Measurements from ENCODE around the gene FGGY.
"Not testable (repeated sequence)": the region's sequence is repeated elsewhere in the genome, so short reads cannot be mapped to it uniquely, and the experiment has no call there.

The FGGY gene

DNA sequence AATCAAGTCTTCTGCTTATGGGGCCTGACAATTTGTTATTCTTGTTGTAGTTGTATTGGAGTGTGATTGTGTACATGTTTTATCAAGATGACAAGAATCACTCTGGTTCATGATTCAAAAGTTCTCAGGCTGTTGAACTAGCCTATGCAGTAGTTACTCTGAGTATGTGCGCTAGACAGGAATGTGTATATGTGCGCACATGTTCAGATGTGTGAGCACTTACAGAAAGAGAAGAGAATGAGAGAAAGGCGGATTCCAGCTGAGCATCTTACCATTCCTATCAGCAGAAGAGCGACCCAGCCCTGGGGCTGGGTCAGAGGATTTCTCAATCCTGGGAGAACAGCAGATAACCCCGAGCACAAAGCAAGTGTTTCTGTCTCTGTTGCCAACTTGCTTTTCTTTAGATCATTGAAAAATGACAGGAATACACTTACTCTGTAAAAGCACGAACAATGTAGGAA lies 407.1 kb downstream of the FGGY start:
- Mint-ChIP-seq H3K27me3 (no peaks in the 10 kb centered on the region), H3K36me3 (no peaks in the 10 kb centered on the region), H3K9me3 (no peaks in the 10 kb centered on the region), H3K27ac (no peak overlapping the region), H3K4me1 (peaks cover 4% of the 10 kb centered on the region), H3K4me3 (no peak overlapping the region)

- Mint-ChIP-seq H3K9me3 (no peaks in the 10 kb centered on the region), H3K36me3 (no peaks in the 10 kb centered on the region), H3K27ac (no peak overlapping the region), H3K4me1 (no peaks in the 10 kb centered on the region), H3K27me3 (no peaks in the 10 kb centered on the region), H3K4me3 (no peak overlapping the region)
These were observed 407.8 kb downstream of the FGGY start for GRCh38 chr1:59704716-59705115.

GRCh38 chr1:59705466-59706302 lies 408.8 kb downstream of the FGGY start:
- no peaks in the 10 kb centered on the region for H3K36me3 Mint-ChIP-seq
- H3K9me3 Mint-ChIP-seq: no peaks in the 10 kb centered on the region
- H3K4me1 Mint-ChIP-seq: no peaks in the 10 kb centered on the region
- no peak overlapping the region for H3K4me3 Mint-ChIP-seq
- no peak overlapping the region for H3K27ac Mint-ChIP-seq
- no peaks in the 10 kb centered on the region for H3K27me3 Mint-ChIP-seq

- Mint-ChIP-seq H3K27me3 (no peaks in the 10 kb centered on the region), H3K9me3 (no peaks in the 10 kb centered on the region), H3K4me1 (no peaks in the 10 kb centered on the region), H3K4me3 (no peak overlapping the region), H3K36me3 (no peaks in the 10 kb centered on the region), H3K27ac (no peak overlapping the region)
These were observed 409.4 kb downstream of the FGGY start for GRCh38 chr1:59706303-59706599.

DNA sequence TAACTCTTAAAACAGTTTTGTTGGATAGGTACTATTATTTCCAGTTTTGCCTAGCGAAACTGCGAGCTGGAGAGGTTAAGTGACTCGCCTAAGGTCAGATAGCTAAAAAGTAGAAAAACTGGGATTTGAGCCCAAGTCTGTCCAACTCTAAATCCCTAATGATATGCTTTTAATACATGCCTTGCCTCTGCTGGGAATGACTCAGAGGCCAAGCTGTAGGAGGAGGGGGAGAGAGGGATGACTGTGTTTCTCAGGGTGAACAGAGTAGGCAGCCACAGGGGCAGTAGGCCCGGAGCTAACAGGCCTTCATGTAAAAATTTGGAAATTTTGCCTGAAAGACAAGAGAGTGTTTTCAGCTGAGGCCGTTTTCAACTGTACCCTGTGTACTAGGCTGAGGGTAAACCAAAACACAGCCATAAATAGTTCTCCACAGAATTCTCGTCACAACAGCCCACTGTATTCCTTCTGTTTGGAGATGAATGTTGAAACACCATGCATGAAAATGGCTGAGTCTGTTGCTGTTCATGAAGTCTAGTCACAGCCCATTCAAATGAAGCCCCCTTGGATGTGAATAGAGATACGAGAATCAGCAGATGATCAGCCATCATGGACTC lies 410.4 kb downstream of the FGGY start:
- no peaks in the 10 kb centered on the region for H3K36me3 Mint-ChIP-seq
- no peak overlapping the region for H3K4me3 Mint-ChIP-seq
- H3K9me3 Mint-ChIP-seq: no peaks in the 10 kb centered on the region
- no peaks in the 10 kb centered on the region for H3K4me1 Mint-ChIP-seq
- no peaks in the 10 kb centered on the region for H3K27me3 Mint-ChIP-seq
- H3K27ac Mint-ChIP-seq: no peak overlapping the region

DNA sequence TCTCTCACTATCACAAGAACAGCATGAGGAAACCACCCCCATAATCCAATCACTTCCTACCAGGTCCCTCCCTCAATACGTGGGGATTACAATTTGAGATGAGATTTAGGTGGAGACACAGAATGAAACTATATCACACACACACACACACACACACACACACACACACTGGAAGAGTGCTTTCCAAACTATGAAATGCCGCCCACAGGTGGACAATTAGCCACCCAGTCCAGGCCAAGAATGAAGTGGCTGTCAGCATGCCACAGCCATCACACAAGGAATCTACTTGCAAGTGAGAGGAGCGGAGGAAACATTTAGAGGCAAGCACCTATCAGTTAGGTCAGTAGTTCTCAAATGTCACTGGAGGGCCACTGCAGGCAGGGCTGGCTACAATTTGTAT lies 412.4 kb downstream of the FGGY start:
- Mint-ChIP-seq H3K27ac (no peak overlapping the region), H3K36me3 (no peaks in the 10 kb centered on the region), H3K9me3 (no peaks in the 10 kb centered on the region), H3K4me3 (no peak overlapping the region), H3K27me3 (no peaks in the 10 kb centered on the region), H3K4me1 (no peaks in the 10 kb centered on the region)

- not testable (repeated sequence) for H3K4me3 Mint-ChIP-seq, H3K4me1 Mint-ChIP-seq, H3K27me3 Mint-ChIP-seq, H3K36me3 Mint-ChIP-seq, H3K9me3 Mint-ChIP-seq, H3K27ac Mint-ChIP-seq
These were observed 414.0 kb downstream of the FGGY start for GRCh38 chr1:59710920-59711319.

- Mint-ChIP-seq H3K9me3 (no peaks in the 10 kb centered on the region), H3K27ac (no peak overlapping the region), H3K36me3 (no peaks in the 10 kb centered on the region), H3K4me3 (no peak overlapping the region), H3K27me3 (no peaks in the 10 kb centered on the region), H3K4me1 (no peaks in the 10 kb centered on the region)
These were observed 417.3 kb downstream of the FGGY start for GRCh38 chr1:59714219-59714618.

GRCh38 chr1:59714966-59715365 lies 418.1 kb downstream of the FGGY start:
- Mint-ChIP-seq H3K27me3 (no peaks in the 10 kb centered on the region), H3K27ac (no peak overlapping the region), H3K4me3 (no peak overlapping the region), H3K36me3 (no peaks in the 10 kb centered on the region), H3K9me3 (no peaks in the 10 kb centered on the region), H3K4me1 (no peaks in the 10 kb centered on the region)

- Mint-ChIP-seq H3K36me3 (no peaks in the 10 kb centered on the region), H3K9me3 (no peaks in the 10 kb centered on the region), H3K4me3 (no peak overlapping the region), H3K27ac (no peak overlapping the region), H3K27me3 (no peaks in the 10 kb centered on the region), H3K4me1 (no peaks in the 10 kb centered on the region)
These were observed 419.9 kb downstream of the FGGY start for GRCh38 chr1:59716832-59717231.

GRCh38 chr1:59718064-59718988 lies 421.4 kb downstream of the FGGY start:
- no peaks in the 10 kb centered on the region for H3K27me3 Mint-ChIP-seq
- H3K9me3 Mint-ChIP-seq: no peaks in the 10 kb centered on the region
- no peak overlapping the region for H3K27ac Mint-ChIP-seq
- no peak overlapping the region for H3K4me3 Mint-ChIP-seq
- no peaks in the 10 kb centered on the region for H3K4me1 Mint-ChIP-seq
- H3K36me3 Mint-ChIP-seq: peaks cover 1% of the 10 kb centered on the region

- Mint-ChIP-seq H3K4me3 (no peak overlapping the region), H3K27ac (no peak overlapping the region), H3K36me3 (peaks cover 1% of the 10 kb centered on the region), H3K4me1 (no peaks in the 10 kb centered on the region), H3K27me3 (no peaks in the 10 kb centered on the region), H3K9me3 (no peaks in the 10 kb centered on the region)
These were observed 422.1 kb downstream of the FGGY start for GRCh38 chr1:59718989-59719360.

- Mint-ChIP-seq H3K27me3 (no peaks in the 10 kb centered on the region), H3K4me3 (no peak overlapping the region), H3K36me3 (peaks cover 4% of the 10 kb centered on the region), H3K4me1 (no peaks in the 10 kb centered on the region), H3K27ac (no peak overlapping the region), H3K9me3 (no peaks in the 10 kb centered on the region)
These were observed 423.6 kb downstream of the FGGY start for GRCh38 chr1:59720326-59721115.

GRCh38 chr1:59730302-59730701 lies 433.4 kb downstream of the FGGY start:
- Mint-ChIP-seq H3K27me3 (no peaks in the 10 kb centered on the region), H3K9me3 (no peaks in the 10 kb centered on the region), H3K27ac (no peak overlapping the region), H3K4me3 (no peak overlapping the region), H3K4me1 (peaks cover 17% of the 10 kb centered on the region), H3K36me3 (peaks cover under 1% of the 10 kb centered on the region)

DNA sequence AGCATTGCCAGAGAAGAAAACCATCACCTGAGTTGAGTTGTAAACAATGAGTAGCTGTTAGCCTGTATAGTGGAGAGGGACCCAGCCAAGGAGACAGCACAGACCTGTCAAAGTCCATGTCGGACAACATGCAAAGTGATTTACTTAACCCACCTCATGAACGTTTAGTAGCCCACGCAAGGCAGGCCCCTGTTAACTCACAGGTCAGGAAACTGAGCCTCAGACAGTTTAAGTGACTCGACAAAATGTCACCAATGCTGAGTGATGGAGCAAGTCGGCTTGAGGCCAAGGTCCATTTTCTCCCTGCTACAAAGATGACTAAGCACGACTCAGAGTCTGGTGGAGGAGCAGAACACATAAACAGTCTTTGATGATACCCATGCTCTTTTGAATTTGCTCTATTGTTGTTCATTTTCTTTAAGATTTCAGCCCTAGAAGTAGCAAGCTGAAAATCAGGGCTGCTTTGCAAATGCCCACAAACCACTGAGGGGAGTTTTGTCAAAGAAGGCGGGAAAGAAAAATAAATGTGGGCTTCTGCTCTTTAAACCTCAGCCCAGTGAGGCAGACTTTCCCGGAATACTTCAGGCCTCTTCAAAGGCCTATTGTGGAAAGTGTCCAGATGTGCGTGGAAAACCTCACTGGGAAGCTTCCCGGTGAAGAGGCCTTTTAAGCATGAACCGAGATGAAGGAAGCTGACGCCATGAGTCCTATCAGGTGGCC lies 434.0 kb downstream of the FGGY start:
- H3K9me3 Mint-ChIP-seq: no peaks in the 10 kb centered on the region
- no peak overlapping the region for H3K4me3 Mint-ChIP-seq
- peaks cover 2% of the 10 kb centered on the region for H3K36me3 Mint-ChIP-seq
- peaks cover 17% of the 10 kb centered on the region for H3K4me1 Mint-ChIP-seq
- no peaks in the 10 kb centered on the region for H3K27me3 Mint-ChIP-seq
- H3K27ac Mint-ChIP-seq: no peak overlapping the region

Data from activated naive CD4-positive, alpha-beta T cell treated with anti-CD3 and anti-CD28 coated beads, Interleukin-2, amount 50 U/mL, for 24 hours (primary cell).